MCF 10A (cell line): ENCODE data around the gene RBM20. TPM values are rescaled to one million over a fixed set of nuclear protein-coding genes. Genes with fewer than 3 reads are reported as not detected.
"Not testable (repeated sequence)": the region's sequence is repeated elsewhere in the genome, so short reads cannot be mapped to it uniquely, and the experiment has no call there.

Source experiments
- BruUV-seq: library from RNA; stranded (reverse); fragments of 400-500 nt; replicated peaks from 2 replicates; lab custom pipeline; 2021; lab: Mats Ljungman, UMichigan
- CTCF ChIA-PET: fragments of 300-600 bp; sonication (Branson Sonifier 250); formaldehyde crosslinking; extraction: SDS; loops from one replicate; lab custom pipeline; 2021; ENCODE audit warnings: antibody characterized with exemption, inconsistent platforms; lab: Yijun Ruan, JAX
- POLR2A ChIA-PET: fragments of 300-600, 350-650 bp; sonication (Branson Sonifier 250); formaldehyde crosslinking; extraction: SDS; loops from one replicate; lab custom pipeline; 2020; ENCODE audit warnings: antibody characterized with exemption, inconsistent platforms; lab: Yijun Ruan, JAX
- DNase-seq: peaks from one replicate; pipeline ENCODE4 v3.0.0-alpha.2; 2018; ENCODE audit not compliant: unreplicated experiment
- H3K27ac Mint-ChIP-seq: one replicate; pipeline ENCODE4 v1.8.0; 2022; ENCODE audit warnings: mild to moderate bottlenecking, low read depth, mixed read lengths; ENCODE audit not compliant: unreplicated experiment
- H3K27me3 Mint-ChIP-seq: one replicate; pipeline ENCODE4 v1.8.0; 2022; ENCODE audit warnings: mixed read lengths; ENCODE audit not compliant: insufficient read depth, unreplicated experiment
- H3K36me3 Mint-ChIP-seq: one replicate; pipeline ENCODE4 v1.8.0; 2022; ENCODE audit warnings: mild to moderate bottlenecking, moderate library complexity, mixed read lengths; ENCODE audit not compliant: insufficient read depth, unreplicated experiment
- H3K4me1 Mint-ChIP-seq: one replicate; pipeline ENCODE4 v1.8.0; 2022; ENCODE audit warnings: mixed read lengths; ENCODE audit not compliant: insufficient read depth, unreplicated experiment
- H3K4me3 Mint-ChIP-seq: one replicate; pipeline ENCODE4 v1.8.0; 2022; ENCODE audit warnings: mild to moderate bottlenecking, moderate library complexity, mixed read lengths; ENCODE audit not compliant: unreplicated experiment
- H3K9me3 Mint-ChIP-seq: one replicate; pipeline ENCODE4 v1.8.0; 2022; ENCODE audit warnings: mixed read lengths; ENCODE audit not compliant: unreplicated experiment
- CTCF ChIP-seq: fragments of 200-600 bp; IDR thresholded peaks from one replicate; pipeline ENCODE4 v1.8.0; 2022; ENCODE audit warnings: antibody characterized with exemption, mild to moderate bottlenecking; ENCODE audit not compliant: unreplicated experiment
- intact Hi-C: fragments of 100-400 bp; cut with micrococcal nuclease; formaldehyde crosslinking; loops from 2 replicates; pipeline ENCODE4 v1.14.1; 2022
- total RNA-seq: library from RNA; stranded (reverse); gene quantifications from 2 replicates; pipeline ENCODE4 v1.2.3, GENCODE V29; 2022

RBM20 gene
- total RNA-seq, 1 experiment from 2014 or later = not detected

- no peak overlapping the region for H3K27ac Mint-ChIP-seq
- BruUV-seq = no TSS peak
- POLR2A ChIA-PET = interaction anchor here (1.2 kb wide), 1 partner anchor 14 kb away, joined by 3 read pairs; no protein-coding TSS in a partner anchor
- H3K9me3 Mint-ChIP-seq = no peaks in the 10 kb centered on the region
- H3K4me3 Mint-ChIP-seq = no peak overlapping the region
- CTCF ChIA-PET = interaction anchor here (0.5 to 1.3 kb wide), 3 partner anchors 21 to 135 kb away, joined by 4 to 8 read pairs (median 4); no protein-coding TSS in a partner anchor
- peaks cover 14% of the 10 kb centered on the region for H3K27me3 Mint-ChIP-seq
- DNase-seq = no peak
- intact Hi-C loops = no loop called here
- no peak for TF ChIP-seq CTCF
- no peaks in the 10 kb centered on the region for H3K36me3 Mint-ChIP-seq
- H3K4me1 Mint-ChIP-seq = peaks cover 19% of the 10 kb centered on the region
Observed at GRCh38 chr10:110636932-110637557, 7.1 kb upstream of the RBM20 start.

GRCh38 chr10:110637558-110638053 lies 6.5 kb upstream of the RBM20 start:
- peaks cover 19% of the 10 kb centered on the region for H3K27me3 Mint-ChIP-seq
- no peak overlapping the region for H3K4me3 Mint-ChIP-seq
- H3K36me3 Mint-ChIP-seq = no peaks in the 10 kb centered on the region
- intact Hi-C loops = no loop called here
- POLR2A ChIA-PET = interaction anchor here (1.2 kb wide), 1 partner anchor 14 kb away, joined by 3 read pairs; no protein-coding TSS in a partner anchor
- no TSS peak for BruUV-seq
- CTCF ChIA-PET = interaction anchor here (1.3 kb wide), 2 partner anchors 21 to 27 kb away, joined by 4 to 8 read pairs; no protein-coding TSS in a partner anchor
- H3K9me3 Mint-ChIP-seq = no peaks in the 10 kb centered on the region
- H3K4me1 Mint-ChIP-seq = peaks cover 15% of the 10 kb centered on the region
- no peak for TF ChIP-seq CTCF
- DNase-seq = no peak
- no peak overlapping the region for H3K27ac Mint-ChIP-seq

- Mint-ChIP-seq H3K27me3 (peaks cover 26% of the 10 kb centered on the region), H3K4me3 (no peak overlapping the region), H3K27ac (no peak overlapping the region), H3K4me1 (peaks cover 10% of the 10 kb centered on the region), H3K36me3 (no peaks in the 10 kb centered on the region), H3K9me3 (no peaks in the 10 kb centered on the region)
- CTCF ChIA-PET = interaction anchor here (0.9 kb wide), 1 partner anchor 28 kb away, joined by 4 read pairs; no protein-coding TSS in a partner anchor
- no TSS peak for BruUV-seq
- POLR2A ChIA-PET = interaction anchor here (1.3 kb wide), 1 partner anchor 8 kb away, joined by 3 read pairs; no protein-coding TSS in a partner anchor
- DNase-seq = no peak
- no peak for TF ChIP-seq CTCF
- intact Hi-C loops = no loop called here
Observed at GRCh38 chr10:110638319-110638718, 5.8 kb upstream of the RBM20 start.

GRCh38 chr10:110639046-110639445 lies 5.1 kb upstream of the RBM20 start:
- H3K9me3 Mint-ChIP-seq, H3K27ac Mint-ChIP-seq, H3K4me3 Mint-ChIP-seq, intact Hi-C loops, DNase-seq, BruUV-seq, H3K36me3 Mint-ChIP-seq: not testable (repeated sequence)
- H3K4me1 Mint-ChIP-seq = peaks cover 10% of the 10 kb centered on the region
- H3K27me3 Mint-ChIP-seq = peaks cover 29% of the 10 kb centered on the region
- POLR2A ChIA-PET = interaction anchor here (1.3 kb wide), 1 partner anchor 9 kb away, joined by 3 read pairs; no protein-coding TSS in a partner anchor
- CTCF ChIA-PET = interaction anchor here (0.7 to 0.9 kb wide), 2 partner anchors 12 to 28 kb away, joined by 3 to 4 read pairs; no protein-coding TSS in a partner anchor

GRCh38 chr10:110639858-110640257 lies 4.3 kb upstream of the RBM20 start:
- intact Hi-C loops, H3K27ac Mint-ChIP-seq, POLR2A ChIA-PET, DNase-seq, H3K36me3 Mint-ChIP-seq, BruUV-seq, H3K9me3 Mint-ChIP-seq, H3K4me3 Mint-ChIP-seq: not testable (repeated sequence)
- CTCF ChIA-PET = interaction anchor here (0.6 to 1.3 kb wide), 3 partner anchors 15 to 1498 kb away, joined by 3 to 4 read pairs (median 4); no protein-coding TSS in a partner anchor
- Mint-ChIP-seq H3K27me3 (peaks cover 29% of the 10 kb centered on the region), H3K4me1 (peaks cover 10% of the 10 kb centered on the region)
